Hippocampal formation (tissue), 2 donors: ENCODE measurements around the gene ANKRD30BL.
A peak's percentile ranks its signal among the peaks of the same experiment; 100 is the strongest.
"Not testable (repeated sequence)": the region's sequence is repeated elsewhere in the genome, so short reads cannot be mapped to it uniquely, and the experiment has no call there.

Experiments used
- DNase-seq, 2 donors: peaks; one replicate each; lab custom pipeline; 2025; lab: John Stamatoyannopoulos, UW

ANKRD30BL gene, protein sequence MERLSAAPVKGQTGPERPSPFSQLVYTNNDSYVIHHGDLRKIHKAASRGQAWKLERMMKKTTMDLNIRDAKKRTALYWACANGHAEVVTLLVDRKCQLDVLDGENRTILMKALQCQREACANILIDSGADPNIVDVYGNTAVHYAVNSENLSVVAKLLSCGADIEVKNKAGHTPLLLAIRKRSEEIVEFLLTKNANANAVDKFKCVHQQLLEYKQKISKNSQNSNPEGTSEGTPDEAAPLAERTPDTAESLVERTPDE

DNA sequence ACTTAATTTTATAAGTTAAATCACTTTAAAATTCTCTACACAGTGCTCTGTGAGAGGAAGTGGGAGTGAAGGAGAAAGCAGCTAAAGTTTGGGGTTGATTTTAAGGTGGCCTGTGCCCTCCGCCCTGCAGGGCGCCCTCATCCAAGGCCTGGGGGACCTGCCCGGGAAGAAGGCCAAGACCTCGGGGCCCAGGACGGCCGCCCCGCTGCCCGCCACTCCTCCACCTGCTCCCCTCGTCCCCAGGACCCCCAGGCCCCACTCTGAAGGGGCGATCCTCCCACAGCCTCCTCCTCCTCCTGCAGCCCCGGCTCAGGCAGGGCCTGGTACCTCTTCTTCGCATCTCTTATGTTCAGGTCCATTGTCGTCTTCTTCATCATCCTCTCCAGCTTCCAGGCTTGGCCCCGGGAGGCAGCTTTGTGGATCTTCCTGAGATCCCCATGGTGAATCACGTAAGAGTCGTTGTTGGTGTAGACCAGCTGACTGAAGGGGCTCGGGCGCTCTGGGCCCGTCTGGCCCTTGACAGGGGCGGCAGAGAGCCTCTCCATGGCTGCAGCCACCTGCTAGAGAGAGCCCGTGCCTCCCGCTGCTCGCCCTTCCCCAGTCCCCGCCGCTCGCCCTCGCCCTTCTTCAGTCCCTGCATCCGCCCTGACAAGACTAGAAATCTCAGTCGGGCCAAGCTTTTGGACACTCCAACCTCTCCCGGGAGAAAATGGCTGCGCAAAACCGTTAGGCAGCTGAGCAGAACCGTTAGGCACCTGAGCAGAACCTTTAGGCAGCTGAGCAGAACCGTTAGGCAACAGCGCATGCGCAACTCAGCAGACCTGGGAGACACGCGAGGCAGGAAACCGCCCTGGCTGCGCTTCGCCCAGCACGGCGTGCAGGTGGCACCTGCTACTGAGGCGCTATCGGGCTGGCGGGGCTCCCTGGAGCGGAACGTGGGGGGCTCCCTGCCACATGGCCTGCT is at the start of gene ANKRD30BL:
Gene ANKRD30BL, minus strand, starts transcription at position 792 of the 964 bp plus-strand sequence. Its CDS starts 247 bp downstream, at position 545.
- DNase-seq = not testable (repeated sequence)

DNA sequence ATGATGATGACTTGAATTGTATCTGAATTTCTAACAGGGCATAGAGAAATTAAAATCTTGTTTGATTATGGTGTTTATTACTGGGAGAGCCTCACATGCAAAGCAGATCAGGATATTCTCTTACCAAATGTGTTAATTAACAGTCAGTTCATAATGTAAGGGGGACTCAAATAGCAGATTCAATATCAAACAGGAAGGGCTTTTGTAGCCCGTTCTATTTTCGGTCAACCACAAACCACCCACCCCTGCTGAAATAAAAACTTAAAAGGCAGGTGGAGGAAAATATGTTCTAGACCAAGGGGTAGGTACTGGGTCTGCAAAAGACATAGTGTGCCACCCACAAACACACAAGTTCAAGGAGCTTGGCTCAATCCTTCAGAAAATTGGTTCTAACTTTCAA is 41.1 kb upstream of the ANKRD30BL start:
- DNase-seq = not testable (repeated sequence)

DNA sequence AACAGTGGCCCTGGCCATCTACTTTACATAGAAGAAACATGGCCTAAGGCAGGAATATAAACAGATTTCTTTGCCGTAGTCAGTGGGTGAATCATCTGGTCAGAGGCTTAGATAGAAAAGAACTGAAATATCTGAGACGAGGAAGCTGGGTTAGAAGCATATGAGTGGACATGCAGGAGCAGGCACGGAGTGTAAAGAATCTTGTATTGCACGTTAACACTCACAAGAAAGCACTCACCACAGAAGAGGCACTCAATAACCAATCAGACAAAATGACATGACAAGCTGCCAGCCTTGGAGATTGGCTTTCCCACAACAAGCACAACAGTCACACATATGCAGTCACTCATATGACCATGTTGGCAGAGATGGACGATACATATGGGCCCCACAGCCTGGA is 31.1 kb upstream of the ANKRD30BL start:
- not testable (repeated sequence) for DNase-seq

DNA sequence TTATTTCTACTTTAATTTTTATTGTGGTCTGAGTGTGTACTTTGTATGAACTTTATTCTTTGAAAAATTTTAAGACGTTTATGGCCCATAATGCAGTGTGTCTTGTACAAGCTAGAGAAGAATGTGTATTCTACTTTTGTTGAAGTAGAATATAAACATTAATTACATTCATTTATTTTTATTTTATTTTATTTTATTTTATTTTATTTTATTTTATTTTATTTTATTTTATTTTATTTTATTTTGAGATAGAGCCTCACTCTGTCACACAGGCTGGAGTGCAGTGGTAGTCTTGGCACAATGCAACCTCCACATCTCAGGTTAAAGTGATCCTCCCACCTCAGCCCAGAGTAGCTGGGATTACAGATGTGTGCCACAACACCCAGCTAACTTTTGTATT is 5.3 kb upstream of the ANKRD30BL start:
- not testable (repeated sequence) for DNase-seq

DNA sequence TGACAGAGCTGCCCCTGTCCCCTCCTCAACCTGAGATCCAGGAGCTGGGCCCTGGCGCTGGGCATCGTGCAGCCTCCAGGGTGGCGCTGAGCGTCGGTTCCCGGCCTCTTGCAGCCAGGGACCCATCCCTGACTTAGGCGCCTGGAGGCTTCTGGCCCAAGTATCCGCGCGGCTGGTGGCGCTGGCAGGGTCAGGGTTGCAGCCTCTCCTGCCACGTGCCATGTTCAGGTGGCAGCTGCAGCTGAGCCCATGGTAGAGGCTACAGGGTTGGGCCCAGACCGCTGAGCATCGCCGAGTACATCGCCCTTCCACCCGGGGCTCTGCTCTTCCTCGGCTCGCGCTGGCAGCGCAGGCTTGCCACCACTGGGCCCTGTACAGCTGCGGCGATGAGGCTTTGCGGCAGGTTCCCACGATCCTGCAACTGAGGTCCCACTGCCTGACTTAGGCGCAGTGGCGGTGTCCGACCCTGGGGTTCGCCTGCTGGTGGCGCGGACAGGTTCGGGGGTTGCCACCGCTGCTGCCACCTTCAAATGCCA is 441 bp upstream of the ANKRD30BL start:
- not testable (repeated sequence) for DNase-seq

DNA sequence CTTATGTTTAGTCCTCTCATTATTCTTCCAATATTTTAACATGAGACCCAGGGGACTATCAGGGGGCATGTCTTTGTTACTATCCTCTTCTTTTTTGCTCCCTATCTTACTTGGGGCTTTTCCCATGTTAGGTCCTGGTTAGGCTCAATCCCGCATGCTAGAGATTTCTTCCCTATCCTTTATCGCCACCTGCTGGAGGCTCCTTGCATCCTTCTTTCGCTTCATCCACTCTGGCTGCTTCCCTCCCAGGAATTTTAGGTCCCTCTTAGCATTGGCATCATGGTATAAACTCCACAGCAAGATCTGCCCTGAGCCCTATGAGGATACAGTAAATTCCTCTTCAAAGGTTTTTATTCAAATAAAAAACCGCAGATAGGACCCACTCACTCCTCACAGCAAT is 15.0 kb downstream of the ANKRD30BL start:
- DNase-seq = peak; percentile 6 to 25
